GM21619 (cell line): Measurements from ENCODE around the gene PPP2R5B.

ENCODE experiments used
- ATAC-seq: cut with Tn5 transposase; IDR thresholded peaks from one replicate; pipeline ENCODE4 v1.9.1; 2021; ENCODE audit not compliant: unreplicated experiment

The PPP2R5B gene

DNA sequence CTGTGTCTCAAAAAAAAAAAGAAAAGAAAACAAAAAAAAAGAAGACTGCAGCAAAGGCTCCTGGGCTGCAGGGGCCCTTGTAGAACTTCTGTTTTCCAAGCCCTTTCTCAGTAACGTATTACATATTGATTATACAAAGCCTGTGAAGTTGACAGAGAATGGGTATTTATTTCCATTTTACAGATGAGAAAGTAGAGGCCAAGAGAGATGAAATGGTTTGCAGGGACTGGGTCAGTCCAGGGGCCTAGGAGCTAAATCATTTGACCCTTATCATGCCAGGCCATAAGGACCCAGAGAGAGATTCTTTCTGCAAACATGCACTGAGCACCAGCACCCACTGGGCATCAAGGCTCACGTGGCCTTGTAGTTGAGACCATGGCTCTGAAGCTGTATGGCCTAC is 4.5 kb downstream of the PPP2R5B start:
- ATAC-seq, result no peak

DNA sequence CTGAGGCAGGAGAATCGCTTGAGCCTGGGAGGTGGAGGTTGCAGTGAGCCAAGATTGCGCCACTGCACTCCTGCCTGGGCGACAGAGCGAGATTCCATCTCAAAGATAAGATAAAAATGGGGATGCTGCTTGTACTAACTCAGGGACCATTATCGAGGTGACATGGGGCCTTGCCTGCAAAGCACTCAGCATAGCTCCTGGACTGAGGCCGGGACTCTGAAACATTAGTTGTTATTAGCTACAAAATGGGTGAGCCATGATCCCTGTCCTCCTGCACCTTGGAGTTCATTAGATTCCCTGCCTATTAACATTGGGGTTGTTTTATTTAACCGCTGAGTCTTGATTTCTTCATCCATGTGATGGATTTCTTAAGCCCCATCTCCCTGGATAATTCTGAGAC is 5.1 kb downstream of the PPP2R5B start:
- ATAC-seq, result no peak

DNA sequence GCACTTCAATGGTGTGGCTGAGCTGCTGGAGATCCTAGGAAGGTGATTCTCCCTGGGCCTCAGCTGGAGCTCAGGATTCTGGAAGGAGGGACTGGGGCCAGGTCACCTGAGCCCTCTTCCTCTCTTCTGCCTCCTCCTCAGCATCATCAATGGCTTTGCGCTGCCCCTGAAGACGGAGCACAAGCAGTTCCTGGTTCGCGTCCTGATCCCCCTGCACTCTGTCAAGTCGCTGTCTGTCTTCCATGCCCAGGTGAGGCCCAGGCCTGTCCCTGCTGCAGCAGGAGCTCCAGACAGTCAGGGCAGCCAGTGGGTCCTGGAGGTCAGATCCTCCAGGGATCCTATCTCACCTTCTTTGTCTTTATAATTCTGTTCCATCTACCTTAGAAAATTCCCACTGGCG is 5.9 kb downstream of the PPP2R5B start:
- no peak for ATAC-seq

- ATAC-seq, result no peak
Observed at GRCh38 chr11:64931290-64931689, 6.8 kb downstream of the PPP2R5B start.

- no peak for ATAC-seq
Observed at GRCh38 chr11:64932324-64932723, 7.8 kb downstream of the PPP2R5B start.

- no peak for ATAC-seq
Observed at GRCh38 chr11:64933213-64933934, 8.9 kb downstream of the PPP2R5B start.

DNA sequence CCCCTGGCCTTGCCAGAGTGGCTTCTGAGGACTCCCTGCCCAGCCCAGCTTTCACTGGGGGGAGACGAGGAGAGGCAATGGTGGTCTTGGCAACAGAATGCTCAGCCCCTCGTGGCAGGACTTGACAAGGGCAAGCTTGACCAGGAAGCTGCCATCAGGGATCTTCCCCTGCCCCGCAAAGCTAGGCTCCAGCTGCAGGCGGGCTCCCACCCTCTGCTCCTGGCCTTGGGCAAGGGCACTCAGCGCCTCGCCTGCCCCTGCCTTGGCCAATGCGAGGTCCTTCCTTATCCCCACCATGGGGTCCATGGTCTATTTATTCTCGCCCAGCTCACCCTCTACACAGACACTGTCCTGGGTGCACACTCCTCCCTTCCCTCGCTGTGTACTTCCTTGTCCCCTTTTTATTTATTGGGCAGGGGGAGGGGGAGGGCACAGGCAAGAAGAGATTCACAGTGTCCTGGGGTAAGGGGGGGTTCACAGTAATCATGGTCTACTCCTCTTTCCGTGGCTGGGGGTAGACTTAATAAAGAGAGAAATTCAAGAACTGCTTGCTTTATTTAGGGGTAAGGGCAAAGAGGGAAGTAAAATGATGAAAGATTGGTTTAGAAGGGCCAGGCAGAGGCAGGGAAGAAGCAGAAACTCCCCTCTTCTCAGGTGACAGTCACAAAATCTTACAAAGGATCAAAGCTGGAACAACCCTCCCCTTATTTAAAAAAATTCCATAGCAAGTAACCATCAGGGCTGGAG is 9.6 kb downstream of the PPP2R5B start:
- no peak for ATAC-seq

DNA sequence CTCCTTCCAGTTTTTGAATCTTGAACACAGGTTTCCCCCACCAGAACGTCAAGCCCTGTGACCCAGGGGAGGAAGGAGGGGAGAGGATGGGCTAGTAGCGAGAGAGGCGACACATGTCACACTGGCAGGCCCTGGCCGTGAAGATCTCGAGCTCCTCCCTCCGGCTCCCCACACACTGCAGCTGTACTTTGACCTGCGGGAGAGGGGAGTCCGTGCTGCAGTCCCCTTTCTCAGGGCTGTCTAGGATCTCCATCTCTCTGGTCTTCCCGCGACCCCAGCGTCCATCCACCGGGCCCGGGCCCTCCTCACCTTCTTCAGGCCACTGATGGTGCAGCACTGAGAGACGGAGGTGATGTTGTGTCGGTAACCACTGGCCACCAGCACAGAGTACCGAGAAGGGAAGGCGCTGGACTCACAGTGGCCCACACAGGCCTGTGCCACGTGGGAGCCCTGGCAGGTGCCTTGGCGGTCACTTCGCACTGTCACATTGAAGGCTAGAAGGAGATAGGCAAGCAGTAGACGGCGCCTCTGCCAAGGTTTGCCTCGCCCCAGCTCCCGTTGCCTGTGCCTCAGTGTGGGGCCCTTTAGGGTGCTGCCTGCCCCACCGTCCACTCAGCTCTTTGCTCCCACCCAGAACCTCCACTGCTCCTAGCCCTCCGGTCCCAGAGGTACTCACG is 10.3 kb downstream of the PPP2R5B start:
- no peak for ATAC-seq

GRCh38 chr11:64935359-64936081 is 11.0 kb downstream of the PPP2R5B start, which contains the start of gene GPHA2:
Gene GPHA2 (minus strand): TSS chr11:64935893. CDS start chr11:64935460, 433 bp downstream.
- ATAC-seq, result no peak

DNA sequence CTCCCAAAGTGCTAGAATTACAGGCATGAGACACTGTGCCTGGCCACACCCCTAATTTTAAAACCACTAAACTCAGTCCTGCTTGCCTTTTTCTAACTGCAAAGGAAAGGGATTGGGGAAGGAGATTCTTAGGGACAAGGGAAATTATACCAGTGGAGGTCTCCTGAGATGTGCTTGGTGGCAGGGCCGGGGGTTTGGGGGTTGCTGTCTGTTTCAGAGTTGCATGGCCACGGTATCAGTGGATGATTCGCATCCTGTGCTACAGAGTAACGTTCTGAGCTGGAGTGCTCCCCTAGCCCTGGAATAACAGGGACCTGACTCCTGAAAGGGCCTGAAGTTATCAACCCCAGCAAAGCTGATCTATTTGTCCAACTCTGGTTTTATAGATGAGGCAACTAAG is 12.1 kb downstream of the PPP2R5B start:
- ATAC-seq, result no peak

DNA sequence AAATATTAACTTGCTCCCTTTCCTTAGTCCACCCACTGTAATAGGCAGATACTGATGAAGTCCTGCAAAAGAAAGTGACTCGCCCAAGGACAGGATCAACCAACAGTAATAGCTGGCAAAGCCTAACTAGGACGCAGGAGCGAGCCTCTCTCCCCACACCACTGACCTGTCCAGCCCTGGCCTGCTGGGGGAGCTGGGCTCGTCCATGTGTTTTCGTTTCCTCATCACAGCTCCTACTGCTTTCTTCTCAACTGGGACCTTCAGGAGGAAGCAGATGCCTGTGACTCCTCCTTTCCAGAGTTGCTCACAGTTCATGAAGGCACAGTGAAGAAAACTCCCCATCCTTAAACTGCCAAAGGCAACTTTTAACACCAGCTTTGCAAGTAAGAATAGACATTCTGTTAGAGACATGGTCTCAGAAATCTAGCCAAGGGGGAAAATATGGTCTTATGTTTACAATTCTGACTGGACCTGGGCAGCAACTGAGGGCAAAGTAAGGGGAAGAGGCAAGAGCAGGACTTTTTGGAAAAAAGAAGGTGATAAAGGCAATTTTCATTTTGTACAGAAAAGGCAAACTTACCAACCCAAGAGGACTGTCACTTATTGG is 22.8 kb downstream of the PPP2R5B start:
- no peak for ATAC-seq

GRCh38 chr11:64951529-64951928 is 27.0 kb downstream of the PPP2R5B start:
- ATAC-seq, result no peak

GRCh38 chr11:64954201-64954600 is 29.7 kb downstream of the PPP2R5B start:
- no peak for ATAC-seq

GRCh38 chr11:64959498-64959897 is 35.0 kb downstream of the PPP2R5B start:
- ATAC-seq, result no peak

- no peak for ATAC-seq
Observed at GRCh38 chr11:64960719-64961118, 36.2 kb downstream of the PPP2R5B start.

DNA sequence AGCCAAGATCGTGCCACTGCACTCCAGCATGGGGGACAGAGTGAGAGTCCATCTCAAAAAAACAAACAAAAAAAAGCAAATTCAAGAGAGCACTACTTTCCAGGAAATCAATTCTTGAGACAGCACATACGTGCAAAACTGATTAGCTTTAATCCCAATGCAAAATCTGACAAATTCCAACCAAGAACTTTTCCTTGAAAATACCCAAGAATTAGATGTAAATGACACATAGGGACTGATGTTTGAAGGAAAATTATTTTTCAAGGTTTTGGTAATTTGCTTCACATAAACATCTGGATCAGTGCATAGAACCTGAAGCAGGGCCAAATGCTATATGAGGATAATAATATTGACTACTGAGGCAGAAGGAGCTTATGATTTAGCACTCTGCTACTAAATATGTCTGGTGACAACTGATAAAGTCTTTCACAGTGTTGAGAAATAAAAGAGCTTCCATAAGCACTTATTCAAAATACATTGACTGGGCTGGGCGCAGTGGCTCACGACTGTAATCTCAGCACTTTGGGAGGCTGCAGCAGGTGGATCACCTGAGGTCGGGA is 38.7 kb downstream of the PPP2R5B start:
- no peak for ATAC-seq

DNA sequence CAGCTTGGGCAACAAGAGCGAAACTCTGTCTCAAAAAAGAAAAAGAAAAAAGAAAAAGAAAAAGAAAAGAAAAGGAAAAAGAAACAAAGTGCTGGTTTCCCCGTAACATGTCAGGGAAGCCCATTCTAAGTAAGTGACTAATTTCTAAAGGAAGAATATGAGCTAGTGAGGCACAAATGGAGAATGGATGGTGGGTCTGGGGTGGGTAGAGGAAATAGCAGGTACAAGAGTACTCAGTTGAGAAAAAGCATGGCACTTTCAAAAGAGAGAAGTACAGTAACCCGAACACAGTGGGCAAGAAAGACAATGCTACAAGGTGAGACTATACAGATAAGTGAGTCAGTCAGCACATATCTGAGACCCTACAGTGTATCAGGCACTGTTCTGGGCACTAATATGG is 42.9 kb downstream of the PPP2R5B start:
- no peak for ATAC-seq

DNA sequence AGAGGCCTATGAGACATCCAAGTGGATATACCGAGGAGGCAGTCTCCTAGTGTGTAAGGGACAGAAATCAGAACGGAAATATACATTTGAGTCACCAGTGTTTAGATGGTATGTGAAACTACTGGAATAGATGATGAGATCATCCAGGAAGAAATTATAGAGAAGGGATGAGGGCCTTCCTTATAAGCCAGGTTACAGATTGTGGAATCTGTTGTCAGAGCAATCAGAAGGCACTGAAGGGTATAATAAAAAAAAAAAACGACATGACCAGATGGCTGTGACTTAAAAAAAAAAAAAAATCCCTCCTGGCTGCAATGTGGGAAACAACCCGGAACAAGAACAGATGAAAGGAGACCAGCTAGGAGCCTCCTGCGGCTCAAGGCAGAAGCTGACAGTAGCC is 44.7 kb downstream of the PPP2R5B start:
- ATAC-seq, result no peak

DNA sequence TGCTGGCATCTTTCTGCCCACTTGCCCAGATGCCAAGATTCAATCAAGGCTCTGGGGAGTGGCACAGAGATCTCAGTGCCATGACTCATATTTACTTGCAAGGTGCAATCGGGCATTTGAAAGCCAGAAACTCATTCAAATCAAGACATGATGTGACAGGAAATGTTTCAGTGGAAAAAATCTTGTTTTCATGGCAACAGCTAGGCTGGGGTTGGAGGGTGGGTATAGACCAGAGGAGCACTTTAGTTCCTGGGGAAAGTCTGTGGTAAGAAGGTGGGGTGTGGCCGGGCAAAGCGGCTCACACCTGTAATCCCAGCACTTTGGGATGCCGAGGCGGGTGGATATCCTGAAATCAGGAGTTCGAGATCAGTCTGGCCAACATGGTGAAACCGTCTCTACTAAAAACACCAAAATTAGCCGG is 46.3 kb downstream of the PPP2R5B start:
- no peak for ATAC-seq

DNA sequence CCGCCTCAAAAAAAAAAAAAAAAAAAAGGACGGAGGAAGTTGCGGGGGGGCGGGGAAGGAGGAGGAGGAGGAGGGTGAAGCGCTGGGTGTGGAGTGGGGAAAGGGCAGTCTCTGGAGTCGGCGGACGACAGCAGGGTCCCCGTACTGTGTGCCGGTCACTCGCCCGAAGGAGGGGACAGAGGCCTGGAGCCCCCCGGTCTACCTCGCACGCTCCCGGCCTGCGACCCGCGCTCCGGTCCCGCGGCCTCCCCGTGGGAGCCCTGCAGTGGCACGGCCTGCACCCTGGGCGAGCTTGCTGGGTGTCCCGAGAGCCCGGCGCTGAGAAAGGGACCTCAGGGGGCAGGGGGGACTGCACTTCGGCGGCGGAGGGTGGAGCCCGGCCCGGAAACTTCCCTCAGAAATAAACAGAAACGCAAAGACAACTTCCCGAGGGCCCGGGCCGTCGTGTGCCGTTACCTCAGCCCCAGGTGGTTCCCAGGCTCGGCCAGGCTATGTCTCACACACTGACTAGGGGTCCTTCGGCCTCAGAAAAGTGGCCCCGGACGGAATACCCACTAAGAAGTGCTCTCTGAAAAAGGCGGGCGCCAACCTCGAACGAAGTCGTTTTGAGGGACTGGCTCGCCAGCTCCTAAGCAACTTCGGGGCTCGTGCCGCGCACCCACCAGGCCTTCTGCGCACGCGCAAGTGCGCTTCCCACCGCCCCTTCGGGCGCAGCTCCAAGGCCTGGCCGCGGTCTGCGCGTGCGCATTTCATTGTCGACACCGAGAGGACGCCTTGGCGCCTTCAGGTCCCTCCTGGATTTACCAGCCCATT is 47.1 kb downstream of the PPP2R5B start, which contains the start of gene MAJIN:
Gene MAJIN, minus strand, starts transcription at position 688 of the 813 bp plus-strand sequence. CDS start 12,703 bp downstream, outside the sequence.
- no peak for ATAC-seq
